Measurements from ENCODE around the gene RBBP9. TPM values are rescaled to one million over a fixed set of nuclear protein-coding genes. Genes with fewer than 3 reads are reported as not detected.

Gene RBBP9
- total RNA-seq, 1 donor from 2014 or later, result 22.0 TPM

DNA sequence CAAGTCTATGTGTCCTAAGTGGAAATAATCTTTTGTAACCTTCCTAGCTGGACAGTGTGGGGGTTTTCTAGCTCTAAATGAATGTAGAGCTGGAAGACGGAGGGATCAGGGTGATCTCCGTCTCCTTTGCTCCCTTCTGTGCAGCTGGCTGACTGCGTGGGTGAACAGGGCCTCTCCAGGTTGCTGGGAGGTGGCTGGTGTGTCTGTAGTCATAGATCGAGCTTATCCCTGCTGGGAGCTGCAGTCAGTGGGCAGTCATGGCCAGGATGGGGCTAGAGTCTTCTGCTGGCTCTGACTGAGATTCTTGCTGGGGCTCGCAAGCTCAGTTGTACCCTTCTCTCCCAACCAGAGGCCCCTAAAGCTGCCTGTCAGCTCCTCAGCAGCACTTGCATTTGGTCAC is 17.1 kb upstream of the RBBP9 start:
- Mint-ChIP-seq H3K27me3 (ENCODE audit: low read depth) (no peaks in the 10 kb centered on the region), H3K27ac (no peak overlapping the region), H3K36me3 (peaks cover 17% of the 10 kb centered on the region), H3K4me3 (no peak overlapping the region), H3K9me3 (no peaks in the 10 kb centered on the region), H3K4me1 (peaks cover 2% of the 10 kb centered on the region)
- TF ChIP-seq, protein P1, sequence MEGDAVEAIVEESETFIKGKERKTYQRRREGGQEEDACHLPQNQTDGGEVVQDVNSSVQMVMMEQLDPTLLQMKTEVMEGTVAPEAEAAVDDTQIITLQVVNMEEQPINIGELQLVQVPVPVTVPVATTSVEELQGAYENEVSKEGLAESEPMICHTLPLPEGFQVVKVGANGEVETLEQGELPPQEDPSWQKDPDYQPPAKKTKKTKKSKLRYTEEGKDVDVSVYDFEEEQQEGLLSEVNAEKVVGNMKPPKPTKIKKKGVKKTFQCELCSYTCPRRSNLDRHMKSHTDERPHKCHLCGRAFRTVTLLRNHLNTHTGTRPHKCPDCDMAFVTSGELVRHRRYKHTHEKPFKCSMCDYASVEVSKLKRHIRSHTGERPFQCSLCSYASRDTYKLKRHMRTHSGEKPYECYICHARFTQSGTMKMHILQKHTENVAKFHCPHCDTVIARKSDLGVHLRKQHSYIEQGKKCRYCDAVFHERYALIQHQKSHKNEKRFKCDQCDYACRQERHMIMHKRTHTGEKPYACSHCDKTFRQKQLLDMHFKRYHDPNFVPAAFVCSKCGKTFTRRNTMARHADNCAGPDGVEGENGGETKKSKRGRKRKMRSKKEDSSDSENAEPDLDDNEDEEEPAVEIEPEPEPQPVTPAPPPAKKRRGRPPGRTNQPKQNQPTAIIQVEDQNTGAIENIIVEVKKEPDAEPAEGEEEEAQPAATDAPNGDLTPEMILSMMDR (IDR thresholded peaks at IDR 0.05; ENCODE audit: unreplicated experiment), result no peak
- DNase-seq (ENCODE audit: low spot score in 2 of 2, unreplicated experiment in 2 of 2), result no peak

DNA sequence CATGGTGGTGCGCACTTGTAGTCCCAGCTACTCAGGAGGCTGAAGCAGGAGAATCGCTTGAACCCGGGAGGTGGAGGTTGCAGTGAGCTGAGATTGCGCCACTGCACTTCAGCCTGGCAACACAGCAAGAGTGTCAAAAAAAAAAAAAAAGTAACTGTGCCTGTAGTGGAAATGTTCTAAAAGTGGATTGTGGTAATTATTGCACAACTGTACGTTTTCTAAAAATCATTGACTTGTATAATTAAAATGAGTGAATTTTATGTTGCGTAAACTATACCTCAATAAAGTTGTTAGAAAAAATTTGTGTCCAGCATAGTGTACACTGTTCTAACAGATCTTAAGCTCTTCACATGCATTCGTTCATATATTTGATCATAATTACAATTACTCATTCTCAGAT is 16.2 kb upstream of the RBBP9 start:
- H3K27ac Mint-ChIP-seq, result no peak overlapping the region
- H3K36me3 Mint-ChIP-seq, result peaks cover 17% of the 10 kb centered on the region
- H3K4me3 Mint-ChIP-seq, result no peak overlapping the region
- no peaks in the 10 kb centered on the region for H3K9me3 Mint-ChIP-seq
- TF ChIP-seq, protein P1 (IDR thresholded peaks at IDR 0.05; ENCODE audit: unreplicated experiment), result no peak
- no peaks in the 10 kb centered on the region for H3K27me3 Mint-ChIP-seq (ENCODE audit: low read depth)
- H3K4me1 Mint-ChIP-seq, result peaks cover 10% of the 10 kb centered on the region
- DNase-seq (ENCODE audit: low spot score in 2 of 2, unreplicated experiment in 2 of 2), result no peak

DNA sequence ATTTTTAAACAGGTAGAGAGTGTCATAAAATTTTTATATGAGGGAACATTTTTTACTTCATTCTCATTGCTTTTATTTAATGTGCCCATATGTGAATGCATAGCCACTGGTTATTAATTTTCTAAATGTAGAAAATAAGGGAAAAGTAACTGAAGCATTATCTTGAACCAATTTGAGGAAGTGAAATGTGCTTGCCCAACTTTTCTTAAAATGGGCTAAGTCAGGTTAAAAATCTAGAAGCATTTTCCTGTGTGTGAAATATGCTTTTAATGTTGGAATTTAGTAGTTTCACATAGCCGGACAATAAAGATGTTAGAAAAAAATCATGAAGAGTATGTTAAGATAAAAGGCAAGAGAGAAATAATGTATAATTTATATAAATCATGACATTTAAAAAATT is 14.5 kb upstream of the RBBP9 start:
- TF ChIP-seq, protein P1 (IDR thresholded peaks at IDR 0.05; ENCODE audit: unreplicated experiment), result no peak
- Mint-ChIP-seq H3K9me3 (no peaks in the 10 kb centered on the region), H3K4me3 (no peak overlapping the region), H3K27ac (no peak overlapping the region), H3K4me1 (peaks cover 20% of the 10 kb centered on the region), H3K27me3 (ENCODE audit: low read depth) (no peaks in the 10 kb centered on the region), H3K36me3 (peaks cover 17% of the 10 kb centered on the region)
- no peak for DNase-seq (ENCODE audit: low spot score in 2 of 2, unreplicated experiment in 2 of 2)

DNA sequence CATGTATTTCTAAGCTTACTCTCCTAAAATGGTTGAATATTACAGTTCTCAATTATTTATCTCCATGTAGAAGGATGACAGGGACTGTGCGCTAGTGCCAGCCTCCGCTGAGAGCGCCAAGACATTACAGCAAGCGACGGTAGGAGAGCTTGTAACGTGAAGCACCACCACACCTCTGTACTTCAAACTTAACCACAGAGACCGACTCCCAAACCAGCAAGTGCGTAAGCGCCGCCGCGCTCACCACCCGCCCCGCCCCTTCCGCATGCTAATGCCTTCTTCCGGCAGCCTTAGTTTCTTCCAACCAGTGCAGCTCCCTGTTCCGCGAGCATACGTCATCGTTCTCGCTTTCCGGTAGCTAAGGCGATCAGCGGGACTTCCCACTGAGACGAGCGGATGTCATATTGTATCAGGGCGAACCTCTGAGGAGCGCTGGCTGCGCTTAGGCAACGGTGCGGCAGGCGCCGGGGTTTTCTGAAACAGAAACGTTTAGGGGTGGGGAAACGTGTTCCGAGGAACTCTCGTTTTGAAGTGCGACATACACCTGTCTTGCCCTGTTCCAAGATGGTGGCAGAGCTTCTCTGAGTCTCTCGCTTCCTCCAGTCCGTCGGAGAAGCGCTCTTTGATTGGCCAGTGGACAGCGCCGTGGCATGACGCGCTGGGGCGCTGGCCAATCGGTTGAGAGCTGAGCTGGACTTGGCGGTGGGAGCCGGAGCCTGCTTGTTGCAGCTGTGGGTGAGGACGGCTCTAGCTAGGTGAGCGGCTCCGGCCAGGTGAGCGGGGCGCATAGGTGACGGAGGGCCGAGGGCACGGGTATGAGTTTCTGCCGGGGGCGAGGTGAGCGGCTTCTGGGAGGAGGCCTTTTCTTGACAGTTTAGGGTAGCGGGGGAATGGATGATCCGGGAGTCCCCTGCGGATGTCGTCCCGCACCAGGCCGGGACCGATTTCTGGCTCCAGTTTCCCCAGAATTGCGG is 10.5 kb upstream of the RBBP9 start, which contains the start of gene SEC23B:
Gene SEC23B, plus strand, starts transcription at position 723 of the 974 bp plus-strand sequence. CDS start 2,896 bp downstream, outside the sequence.
- no peaks in the 10 kb centered on the region for H3K9me3 Mint-ChIP-seq
- TF ChIP-seq, protein P1 (IDR thresholded peaks at IDR 0.05; ENCODE audit: unreplicated experiment), result no peak
- peak within 1 kb of the TSS; percentile 100 for H3K27ac Mint-ChIP-seq
- DNase-seq (ENCODE audit: low spot score in 2 of 2, unreplicated experiment in 2 of 2), result peak; percentile 87 to 95
- H3K27me3 Mint-ChIP-seq (ENCODE audit: low read depth), result peaks cover 8% of the 10 kb centered on the region
- peaks cover 6% of the 10 kb centered on the region for H3K36me3 Mint-ChIP-seq
- peak within 1 kb of the TSS; percentile 100 for H3K4me3 Mint-ChIP-seq
- peaks cover 20% of the 10 kb centered on the region for H3K4me1 Mint-ChIP-seq

DNA sequence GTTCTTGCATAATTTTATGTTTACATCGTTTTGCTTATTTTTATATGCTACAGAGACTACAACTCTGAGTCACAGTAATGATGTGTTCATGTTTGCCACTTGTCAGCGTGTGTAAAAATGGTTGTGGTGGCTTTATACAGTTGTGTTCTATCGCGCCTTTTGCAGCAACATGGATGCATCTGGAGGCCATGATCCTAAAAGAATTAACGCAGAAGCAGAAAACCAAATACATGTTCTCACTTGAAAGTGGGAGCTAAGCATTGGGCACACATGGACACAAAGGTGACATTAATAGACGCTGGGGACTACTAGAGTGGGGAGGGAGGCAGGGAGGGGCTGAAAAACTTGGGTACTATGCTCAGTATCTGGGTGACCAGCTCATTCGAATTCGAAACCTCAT is 9.7 kb upstream of the RBBP9 start:
- Mint-ChIP-seq H3K9me3 (no peaks in the 10 kb centered on the region), H3K27ac (peak overlapping the region; percentile 100), H3K36me3 (peaks cover 6% of the 10 kb centered on the region), H3K4me3 (peak overlapping the region; percentile 100), H3K4me1 (peaks cover 20% of the 10 kb centered on the region), H3K27me3 (ENCODE audit: low read depth) (peaks cover 12% of the 10 kb centered on the region)
- TF ChIP-seq, protein P1 (IDR thresholded peaks at IDR 0.05; ENCODE audit: unreplicated experiment), result no peak
- DNase-seq (ENCODE audit: low spot score in 2 of 2, unreplicated experiment in 2 of 2), result no peak
